Activated CD4-positive, alpha-beta memory T cell treated with anti-CD3 and anti-CD28 coated beads for 36 hours (primary cell): ENCODE results near the gene RAC2. TPM values are rescaled to one million over a fixed set of nuclear protein-coding genes. Genes with fewer than 3 reads are reported as not detected.
"Not testable (repeated sequence)": the region's sequence is repeated elsewhere in the genome, so short reads cannot be mapped to it uniquely, and the experiment has no call there.

ENCODE experiments used
- CTCF ChIA-PET: fragments of 350-600 bp; sonication (Branson Sonifier 250); formaldehyde crosslinking; loops from one replicate; lab custom pipeline; 2021; ENCODE audit warnings: antibody characterized with exemption, inconsistent platforms; lab: Charles Lee
- POLR2A ChIA-PET: fragments of 350-600 bp; sonication (Branson Sonifier 250); formaldehyde crosslinking; loops from one replicate; lab custom pipeline; 2021; ENCODE audit warnings: antibody characterized with exemption; lab: Charles Lee
- DNase-seq: peaks from one replicate; pipeline ENCODE4 v3.0.0-alpha.2; 2020
- H3K27ac Mint-ChIP-seq: one replicate; pipeline ENCODE4 v1.8.0; 2021; ENCODE audit warnings: mixed read lengths
- H3K27me3 Mint-ChIP-seq: one replicate; pipeline ENCODE4 v1.8.0; 2021; ENCODE audit warnings: mixed read lengths
- H3K36me3 Mint-ChIP-seq: one replicate; pipeline ENCODE4 v1.8.0; 2021; ENCODE audit warnings: mixed read lengths
- H3K4me1 Mint-ChIP-seq: one replicate; pipeline ENCODE4 v1.8.0; 2021; ENCODE audit warnings: low read depth, mixed read lengths
- H3K4me3 Mint-ChIP-seq: one replicate; pipeline ENCODE4 v1.8.0; 2021; ENCODE audit warnings: mild to moderate bottlenecking, mixed read lengths
- H3K9me3 Mint-ChIP-seq: one replicate; pipeline ENCODE4 v1.8.0; 2021; ENCODE audit warnings: mixed read lengths
- intact Hi-C: fragments of 100-400 bp; cut with micrococcal nuclease; formaldehyde crosslinking; loops from one replicate; pipeline ENCODE4 v1.15.1; 2023
- total RNA-seq, 2 experiments: library from RNA; stranded (reverse); gene quantifications; one replicate each; pipeline ENCODE4 v1.2.3, GENCODE V29; 2021

RAC2 gene
- total RNA-seq, 2 experiments from 2014 or later = 714 to 727 TPM

- Mint-ChIP-seq H3K4me3 (no peak overlapping the region), H3K27ac (no peak overlapping the region), H3K9me3 (no peaks in the 10 kb centered on the region), H3K36me3 (no peaks in the 10 kb centered on the region), H3K4me1 (peaks cover 25% of the 10 kb centered on the region), H3K27me3 (no peaks in the 10 kb centered on the region)
- DNase-seq = no peak
- ChIA-PET CTCF (no interaction called here), POLR2A (no interaction called here)
- intact Hi-C loops = loop anchor here (5.0 kb wide), 1 partner anchor 33 kb away; no protein-coding TSS in a partner anchor
Observed at GRCh38 chr22:37254867-37255233, 10.8 kb upstream of the RAC2 start.

DNA sequence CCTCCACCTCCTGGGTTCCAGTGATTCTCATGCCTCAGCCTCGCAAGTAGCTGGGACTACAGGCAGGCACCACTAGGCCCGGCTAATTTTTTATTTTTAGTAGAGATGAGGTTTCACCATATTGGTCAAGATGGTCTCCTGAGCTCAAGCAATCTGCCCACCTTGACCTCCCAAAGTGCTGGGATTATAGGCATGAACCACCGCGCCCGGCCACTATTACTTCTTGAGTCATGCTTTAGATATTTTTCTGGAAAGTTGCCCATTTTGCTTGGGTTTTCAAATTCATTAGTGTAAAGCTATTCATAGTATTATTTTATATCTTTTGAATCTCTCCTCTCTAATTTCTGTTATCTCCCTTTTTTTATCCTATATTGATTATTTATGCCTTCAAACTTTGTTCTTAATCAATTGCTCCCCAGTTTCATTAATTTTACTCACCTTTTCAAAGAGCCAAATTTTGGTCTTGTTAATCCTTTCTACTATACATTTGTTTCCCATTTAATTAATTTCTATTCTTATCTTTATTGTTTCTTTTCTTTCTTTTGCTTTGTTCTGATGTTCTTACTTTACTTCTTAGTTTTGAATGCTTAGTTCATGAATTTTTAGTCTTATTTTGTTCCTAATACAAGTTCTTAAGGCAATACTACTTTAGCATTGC is 10.3 kb upstream of the RAC2 start:
- POLR2A ChIA-PET = interaction anchor here (1.1 kb wide), 1 partner anchor 12 kb away, joined by 4 read pairs; no protein-coding TSS in a partner anchor

GRCh38 chr22:37253126-37253660 is 9.1 kb upstream of the RAC2 start:
- Mint-ChIP-seq H3K27ac (peak overlapping the region; percentile 30), H3K9me3 (no peaks in the 10 kb centered on the region), H3K36me3 (no peaks in the 10 kb centered on the region), H3K4me1 (peaks cover 24% of the 10 kb centered on the region), H3K4me3 (no peak overlapping the region), H3K27me3 (no peaks in the 10 kb centered on the region)
- intact Hi-C loops = no loop called here
- no peak for DNase-seq
- CTCF ChIA-PET = interaction anchor here (0.8 to 4.0 kb wide), 2 partner anchors 7 to 14 kb away, joined by 7 to 21 read pairs; no protein-coding TSS in a partner anchor
- POLR2A ChIA-PET = no interaction called here

More for the DNA sequence above, 10.3 kb upstream of the RAC2 start:
- CTCF ChIA-PET = no interaction called here
- DNase-seq = no peak
- Mint-ChIP-seq H3K4me3 (no peak overlapping the region), H3K36me3 (no peaks in the 10 kb centered on the region), H3K27ac (no peak overlapping the region), H3K4me1 (peaks cover 20% of the 10 kb centered on the region), H3K9me3 (no peaks in the 10 kb centered on the region), H3K27me3 (no peaks in the 10 kb centered on the region)
- intact Hi-C loops = no loop called here

GRCh38 chr22:37251836-37252235 is 7.8 kb upstream of the RAC2 start:
- H3K4me1 Mint-ChIP-seq = peaks cover 27% of the 10 kb centered on the region
- POLR2A ChIA-PET, H3K9me3 Mint-ChIP-seq, DNase-seq, intact Hi-C loops, H3K4me3 Mint-ChIP-seq, H3K27ac Mint-ChIP-seq, H3K36me3 Mint-ChIP-seq, H3K27me3 Mint-ChIP-seq: not testable (repeated sequence)
- CTCF ChIA-PET = interaction anchor here (0.6 to 4.0 kb wide), 4 partner anchors 9 to 16 kb away, joined by 3 to 21 read pairs (median 4); no protein-coding TSS in a partner anchor

DNA sequence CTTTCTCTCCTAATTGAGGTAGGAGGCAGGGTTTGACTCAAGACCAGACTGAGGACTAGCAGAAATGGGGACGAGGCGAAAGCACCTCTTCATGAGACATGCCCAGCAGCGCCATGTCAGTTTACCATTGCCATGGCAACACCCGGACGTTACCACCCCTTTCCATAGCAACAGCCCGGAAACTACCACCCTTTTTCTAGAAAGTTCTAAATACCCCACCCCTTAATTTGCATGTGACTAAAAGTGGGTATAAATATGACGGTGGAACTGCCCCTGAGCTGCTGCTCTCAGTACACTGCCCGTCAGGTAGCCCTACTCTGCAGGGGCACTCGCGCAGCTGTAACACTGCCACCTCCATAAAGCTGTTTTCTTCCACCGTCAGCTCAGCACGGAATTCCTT is 5.9 kb upstream of the RAC2 start:
- Mint-ChIP-seq H3K27me3 (no peaks in the 10 kb centered on the region), H3K4me3 (no peak overlapping the region), H3K4me1 (peaks cover 20% of the 10 kb centered on the region), H3K9me3 (no peaks in the 10 kb centered on the region), H3K36me3 (no peaks in the 10 kb centered on the region), H3K27ac (no peak overlapping the region)
- POLR2A ChIA-PET = no interaction called here
- intact Hi-C loops = loop anchor here (10.0 kb wide), 1 partner anchor 895 kb away; no protein-coding TSS in a partner anchor
- DNase-seq = peak; percentile 31
- CTCF ChIA-PET = interaction anchor here (0.7 to 4.0 kb wide), 2 partner anchors 11 to 209 kb away, joined by 3 to 21 read pairs; no protein-coding TSS in a partner anchor

- Mint-ChIP-seq H3K9me3 (no peaks in the 10 kb centered on the region), H3K4me3 (no peak overlapping the region), H3K27me3 (no peaks in the 10 kb centered on the region), H3K27ac (no peak overlapping the region), H3K36me3 (peaks cover 9% of the 10 kb centered on the region), H3K4me1 (peaks cover 24% of the 10 kb centered on the region)
- no peak for DNase-seq
- POLR2A ChIA-PET = interaction anchor here (0.6 to 1.1 kb wide), 2 partner anchors 9 to 11 kb away, joined by 3 read pairs; no protein-coding TSS in a partner anchor
- intact Hi-C loops = loop anchor here (10.0 kb wide), 1 partner anchor 893 kb away; no protein-coding TSS in a partner anchor
- CTCF ChIA-PET = interaction anchor here (12.0 kb wide), 1 partner anchor 12 kb away, joined by 193 read pairs; no protein-coding TSS in a partner anchor
Observed at GRCh38 chr22:37248251-37248650, 4.2 kb upstream of the RAC2 start.

DNA sequence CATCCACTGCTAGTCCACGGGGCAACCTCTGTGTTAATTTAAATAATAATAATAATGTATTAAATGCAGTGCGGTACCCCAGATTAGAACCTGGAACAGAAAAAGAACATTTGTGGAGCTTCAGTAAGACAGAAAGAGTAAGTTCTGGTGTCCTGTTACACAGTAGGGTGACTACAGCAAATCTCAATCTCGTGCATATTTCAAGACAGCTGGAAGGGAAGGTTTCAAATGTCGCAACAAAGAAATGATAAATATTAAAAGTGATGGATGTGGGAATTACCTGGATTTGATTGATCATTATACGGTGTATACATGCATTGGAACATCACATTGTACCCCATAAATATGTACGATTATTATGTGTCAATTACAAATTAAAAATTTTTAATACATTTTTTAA is 1.7 kb upstream of the RAC2 start:
- POLR2A ChIA-PET = interaction anchor here (0.9 kb wide), 1 partner anchor 13 kb away, joined by 4 read pairs; no protein-coding TSS in a partner anchor
- H3K36me3 Mint-ChIP-seq = peaks cover 32% of the 10 kb centered on the region
- H3K27me3 Mint-ChIP-seq = no peaks in the 10 kb centered on the region
- no peak for DNase-seq
- H3K27ac Mint-ChIP-seq = no peak overlapping the region
- intact Hi-C loops = loop anchor here (10.0 kb wide), 1 partner anchor 891 kb away; no protein-coding TSS in a partner anchor
- no peak overlapping the region for H3K4me3 Mint-ChIP-seq
- H3K4me1 Mint-ChIP-seq = peaks cover 31% of the 10 kb centered on the region
- H3K9me3 Mint-ChIP-seq = no peaks in the 10 kb centered on the region
- CTCF ChIA-PET = interaction anchor here (0.9 to 12.0 kb wide), 3 partner anchors 15 to 212 kb away, joined by 3 to 193 read pairs (median 11); no protein-coding TSS in a partner anchor

- intact Hi-C loops = loop anchor here (1.0 to 10.0 kb wide), 3 partner anchors 82 to 890 kb away; partner anchors contain the start of gene IL2RB
- CTCF ChIA-PET = interaction anchor here (0.9 to 12.0 kb wide), 9 partner anchors 11 to 322 kb away, joined by 3 to 193 read pairs (median 4); no protein-coding TSS in a partner anchor
- Mint-ChIP-seq H3K27me3 (no peaks in the 10 kb centered on the region), H3K4me3 (peak overlapping the region; percentile 99), H3K9me3 (no peaks in the 10 kb centered on the region), H3K4me1 (peaks cover 36% of the 10 kb centered on the region), H3K27ac (peak overlapping the region; percentile 99), H3K36me3 (peaks cover 38% of the 10 kb centered on the region)
- POLR2A ChIA-PET = interaction anchor here (0.9 to 8.3 kb wide), 8 partner anchors 14 to 95 kb away, joined by 3 to 191 read pairs (median 4); partner anchors contain the start of gene IL2RB
- DNase-seq = no peak
Observed at GRCh38 chr22:37244922-37245722, 1.1 kb upstream of the RAC2 start.

DNA sequence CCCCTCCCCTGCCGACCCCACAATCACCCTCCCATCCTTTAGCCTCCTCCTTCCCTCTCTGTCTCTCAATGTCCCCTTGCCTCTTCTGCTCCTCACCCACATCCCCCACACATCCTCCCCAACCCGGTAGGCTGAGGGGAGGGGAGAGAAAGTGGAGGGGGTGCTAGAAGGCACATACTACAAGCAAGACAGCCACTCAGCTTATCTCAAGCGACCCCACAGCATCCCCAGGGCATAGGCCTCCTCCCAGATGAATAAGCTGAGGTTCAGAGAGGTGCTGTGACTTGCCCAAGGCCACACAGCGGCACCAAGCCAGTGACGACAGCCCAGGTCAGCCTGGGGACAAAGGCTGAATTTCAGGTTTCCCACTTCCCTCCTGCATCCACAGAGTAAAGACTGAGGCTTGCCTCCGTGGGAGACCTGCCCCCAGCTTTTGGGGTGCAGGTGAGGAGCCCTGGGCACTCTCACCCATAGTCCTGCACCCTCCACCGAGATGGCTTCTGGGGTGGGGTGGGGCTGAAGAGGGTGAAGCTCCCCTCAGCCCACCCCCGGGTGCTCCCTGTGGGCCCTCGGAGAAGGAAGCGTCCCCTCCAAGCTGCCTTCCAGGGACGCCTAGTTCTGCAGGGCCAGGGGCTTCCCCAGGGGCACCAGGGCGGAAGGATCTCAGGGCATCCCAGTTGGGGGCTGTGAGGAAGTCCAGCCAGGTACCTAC is 511 bp downstream of the RAC2 start:
- Mint-ChIP-seq H3K27me3 (no peaks in the 10 kb centered on the region), H3K36me3 (peaks cover 51% of the 10 kb centered on the region), H3K27ac (peak overlapping the region; percentile 99), H3K4me1 (peaks cover 49% of the 10 kb centered on the region), H3K4me3 (peak overlapping the region; percentile 99), H3K9me3 (no peaks in the 10 kb centered on the region)
- DNase-seq = peak; percentile 39
- ChIA-PET CTCF (interaction anchor here (0.7 to 12.0 kb wide), 14 partner anchors 12 to 363 kb away, joined by 3 to 193 read pairs (median 4); no protein-coding TSS in a partner anchor), POLR2A (interaction anchor here (0.6 to 8.3 kb wide), 16 partner anchors 12 to 382 kb away, joined by 3 to 191 read pairs (median 4); partner anchors contain the start of genes CYTH4, IL2RB and NCF4)
- intact Hi-C loops = loop anchor here (1.0 to 10.0 kb wide), 4 partner anchors 45 to 889 kb away; partner anchors contain the start of gene IL2RB

- H3K9me3 Mint-ChIP-seq = no peaks in the 10 kb centered on the region
- POLR2A ChIA-PET = interaction anchor here (0.7 to 8.3 kb wide), 21 partner anchors 11 to 714 kb away, joined by 3 to 191 read pairs (median 4); partner anchors contain the start of genes CYTH4, GGA1, IL2RB and KCTD17
Observed at GRCh38 chr22:37242395-37242918, 1.6 kb downstream of the RAC2 start.

More at GRCh38 chr22:37242395-37242918, 1.6 kb downstream of the RAC2 start:
- CTCF ChIA-PET = interaction anchor here (0.7 to 12.0 kb wide), 17 partner anchors 9 to 364 kb away, joined by 3 to 193 read pairs (median 4); no protein-coding TSS in a partner anchor
- Mint-ChIP-seq H3K27me3 (no peaks in the 10 kb centered on the region), H3K36me3 (peaks cover 62% of the 10 kb centered on the region), H3K27ac (peak overlapping the region; percentile 99), H3K4me1 (peaks cover 52% of the 10 kb centered on the region), H3K4me3 (peak overlapping the region; percentile 99)
- peak; percentile 97 for DNase-seq
- intact Hi-C loops = loop anchor here (1.0 to 10.0 kb wide), 6 partner anchors 12 to 888 kb away; partner anchors contain the start of gene IL2RB
